Thyroid gland (tissue), 4 donors: ENCODE data around the gene ATXN7L2.

Source experiments
- CTCF ChIP-seq, 6 experiments: fragments of 200-600 bp in 3 of 6; fragments of 450-650 bp in 3 of 6; sonication (generic) in 3 of 6; IDR thresholded peaks; one replicate each; pipeline ENCODE4 v1.5.1; 2016 to 2019; ENCODE audit warnings: antibody characterized with exemption in 6 of 6, mild to moderate bottlenecking in 2 of 6, inconsistent platforms in 1 of 6, moderate library complexity in 1 of 6
- POLR2A ChIP-seq, 2 donors: fragments of 450-650 bp; IDR thresholded peaks; one replicate each; pipeline ENCODE4 v1.6.1; 2017; ENCODE audit warnings: antibody characterized with exemption in 2 of 2, mild to moderate bottlenecking in 2 of 2, moderate library complexity in 1 of 2

GRCh38 chr1:109438798-109439297, 44.9 kb upstream of the ATXN7L2 start:
- TF ChIP-seq CTCF (IDR thresholded peaks at IDR 0.05) (no peak), POLR2A (IDR thresholded peaks at IDR 0.05) (no peak)
